H9 (cell line): ENCODE measurements around the gene MTCH1. TPM values are rescaled to one million over a fixed set of nuclear protein-coding genes. Genes with fewer than 3 reads are reported as not detected.

ENCODE experiments used
- DNase-seq: peaks from one replicate; pipeline ENCODE4 v3.0.0-alpha.2; 2017
- H2AFZ ChIP-seq: one replicate; pipeline ENCODE4 v1.6.1; 2013; ENCODE audit warnings: mild to moderate bottlenecking, low read length, control low read depth, moderate library complexity
- H2AK5ac ChIP-seq: 2 replicates; pipeline ENCODE4 v1.6.1; 2013; ENCODE audit warnings: low read length, control low read depth, mixed read lengths; ENCODE audit not compliant: insufficient read length
- H2BK120ac ChIP-seq: one replicate; pipeline ENCODE4 v1.6.1; 2013; ENCODE audit warnings: low read depth, mild to moderate bottlenecking, low read length, control low read depth, inconsistent platforms; ENCODE audit not compliant: poor library complexity, severe bottlenecking
- H2BK12ac ChIP-seq: 2 replicates; pipeline ENCODE4 v1.6.1; 2013; ENCODE audit warnings: low read length, control low read depth, mixed read lengths, low read depth; ENCODE audit not compliant: insufficient read length
- H2BK15ac ChIP-seq: 2 replicates; pipeline ENCODE4 v1.6.1; 2013; ENCODE audit warnings: low read depth, low read length, control low read depth
- H2BK20ac ChIP-seq: one replicate; pipeline ENCODE4 v1.6.1; 2013; ENCODE audit warnings: low read depth, mild to moderate bottlenecking, low read length, control low read depth, inconsistent platforms; ENCODE audit not compliant: poor library complexity, severe bottlenecking
- H2BK5ac ChIP-seq: 2 replicates; pipeline ENCODE4 v1.6.1; 2013; ENCODE audit warnings: low read length, control low read depth, mixed read lengths; ENCODE audit not compliant: insufficient read length
- H3K14ac ChIP-seq: 2 replicates; pipeline ENCODE4 v1.6.1; 2013; ENCODE audit warnings: low read length, control low read depth; ENCODE audit not compliant: insufficient read depth
- H3K18ac ChIP-seq: 2 replicates; pipeline ENCODE4 v1.6.1; 2013; ENCODE audit warnings: low read depth, mild to moderate bottlenecking, mixed read lengths, low read length, control low read depth; ENCODE audit not compliant: insufficient read length
- H3K23ac ChIP-seq: 2 replicates; pipeline ENCODE4 v1.6.1; 2013; ENCODE audit warnings: low read length, control low read depth, mixed read lengths, low read depth; ENCODE audit not compliant: insufficient read length
- H3K23me2 ChIP-seq: 2 replicates; pipeline ENCODE4 v1.6.1; 2013; ENCODE audit warnings: low read depth, mild to moderate bottlenecking, mixed read lengths, low read length, control low read depth; ENCODE audit not compliant: insufficient read length, poor library complexity, severe bottlenecking
- H3K27ac ChIP-seq: 2 replicates; pipeline ENCODE4 v1.5.1; 2013; ENCODE audit warnings: low read length, control low read depth, mixed read lengths, low read depth; ENCODE audit not compliant: insufficient read length
- H3K27me3 ChIP-seq: 2 replicates; pipeline ENCODE4 v1.6.1; 2013; ENCODE audit warnings: low read length, control low read depth, inconsistent platforms; ENCODE audit not compliant: insufficient read depth
- H3K4ac ChIP-seq: 2 replicates; pipeline ENCODE4 v1.6.1; 2013; ENCODE audit warnings: low read depth, mild to moderate bottlenecking, control low read depth, inconsistent platforms, low read length, moderate library complexity
- H3K4me1 ChIP-seq: 2 replicates; pipeline ENCODE4 v1.6.1; 2013; ENCODE audit warnings: low read length, control low read depth, inconsistent platforms; ENCODE audit not compliant: insufficient read depth
- H3K4me2 ChIP-seq: 2 replicates; pipeline ENCODE4 v1.6.1; 2013; ENCODE audit warnings: low read length, control low read depth, mixed read lengths; ENCODE audit not compliant: insufficient read length, insufficient read depth
- H3K56ac ChIP-seq: 2 replicates; pipeline ENCODE4 v1.6.1; 2013; ENCODE audit warnings: low read depth, mild to moderate bottlenecking, mixed read lengths, low read length, control low read depth; ENCODE audit not compliant: insufficient read length
- H3K79me1 ChIP-seq: 2 replicates; pipeline ENCODE4 v1.6.1; 2013; ENCODE audit warnings: low read depth, mild to moderate bottlenecking, moderate library complexity, low read length, control low read depth, inconsistent platforms; ENCODE audit not compliant: insufficient read depth, poor library complexity, severe bottlenecking
- H3K79me2 ChIP-seq: 2 replicates; pipeline ENCODE4 v1.6.1; 2013; ENCODE audit warnings: low read length, control low read depth, inconsistent platforms; ENCODE audit not compliant: insufficient read depth
- H3K9ac ChIP-seq: 2 replicates; pipeline ENCODE4 v1.6.1; 2013; ENCODE audit warnings: low read length, control low read depth, mixed read lengths; ENCODE audit not compliant: insufficient read length; ENCODE audit errors: extremely low read depth
- H3K9me3 ChIP-seq: one replicate; pipeline ENCODE4 v1.6.1; 2013; ENCODE audit warnings: low read depth, low read length, inconsistent platforms; ENCODE audit not compliant: control insufficient read depth
- H3T11ph ChIP-seq: one replicate; pipeline ENCODE4 v1.6.1; 2013; ENCODE audit warnings: mild to moderate bottlenecking, low read length, control low read depth, inconsistent platforms
- H4K20me1 ChIP-seq: one replicate; pipeline ENCODE4 v1.6.1; 2013; ENCODE audit not compliant: control insufficient read depth, insufficient read length, insufficient read depth
- H4K5ac ChIP-seq: 2 replicates; pipeline ENCODE4 v1.6.1; 2013; ENCODE audit warnings: low read depth, mild to moderate bottlenecking, mixed read lengths, low read length, control low read depth; ENCODE audit not compliant: insufficient read length
- H4K8ac ChIP-seq: replicated peaks from 2 replicates; pipeline ENCODE4 v1.6.1; 2013; ENCODE audit warnings: low read length, control low read depth, mixed read lengths, low read depth; ENCODE audit not compliant: insufficient read length
- H4K91ac ChIP-seq: 2 replicates; pipeline ENCODE4 v1.6.1; 2013; ENCODE audit warnings: low read depth, mild to moderate bottlenecking, moderate library complexity, mixed read lengths, low read length, control low read depth; ENCODE audit not compliant: insufficient read length
- H3K27ac Mint-ChIP-seq, 3 experiments: 2 replicates in 2 of 3; 3 replicates in 1 of 3; pipeline ENCODE4 v1.8.0; 2020 to 2021; ENCODE audit warnings: mixed read lengths in 3 of 3, mild to moderate bottlenecking in 1 of 3, moderate library complexity in 1 of 3
- H3K27me3 Mint-ChIP-seq: 2 replicates; pipeline ENCODE4 v1.8.0; 2021; ENCODE audit warnings: low read depth, mild to moderate bottlenecking, moderate library complexity, mixed read lengths
- H3K36me3 Mint-ChIP-seq, 3 experiments: 2 replicates in 2 of 3; 3 replicates in 1 of 3; pipeline ENCODE4 v1.8.0; 2020 to 2021; ENCODE audit warnings: low read depth in 3 of 3, mixed read lengths in 3 of 3; ENCODE audit not compliant: insufficient read depth in 1 of 3
- H3K4me1 Mint-ChIP-seq, 2 experiments: 2 replicates each; pipeline ENCODE4 v1.8.0; 2020; ENCODE audit warnings: mixed read lengths in 2 of 2
- H3K4me3 Mint-ChIP-seq, 2 experiments: 2 replicates in 1 of 2; 3 replicates in 1 of 2; pipeline ENCODE4 v1.8.0; 2020 to 2021; ENCODE audit warnings: mild to moderate bottlenecking in 2 of 2, mixed read lengths in 2 of 2, moderate library complexity in 1 of 2
- H3K9me3 Mint-ChIP-seq, 2 experiments: 2 replicates in 1 of 2; 3 replicates in 1 of 2; pipeline ENCODE4 v1.8.0; 2020; ENCODE audit warnings: mild to moderate bottlenecking in 2 of 2, mixed read lengths in 2 of 2, moderate library complexity in 1 of 2
- WGBS: extraction: QIAGEN DNeasy Blood & Tissue Kit; methylation state at CpG from one replicate; pipeline ENCODE4 v1.1.7; 2013; ENCODE audit warnings: missing lambda C conversion rate, low lambda C conversion rate, mixed read lengths; ENCODE audit not compliant: insufficient read length; ENCODE audit errors: extremely low coverage; 5-methylcytosine and 5-hydroxymethylcytosine counted together
- total RNA-seq: library from RNA; stranded (reverse); gene quantifications from 2 replicates; pipeline ENCODE4 v1.2.1, GENCODE V29; 2021
- TF ChIP-seq, protein P1 (sequence below): fragments of 200-600 bp; sonication (generic); conservative IDR thresholded peaks from 3 replicates; pipeline ENCODE4 v1.8.0; 2021; ENCODE audit warnings: antibody characterized with exemption, mild to moderate bottlenecking

Gene MTCH1
- total RNA-seq, 1 experiment from 2014 or later, result 200 TPM

GRCh38 chr6:37011656-37012378, 25.8 kb upstream of the MTCH1 start:
- Mint-ChIP-seq H3K9me3 (peaks cover 0 to 4% of the 10 kb centered on the region in 2 experiments; a peak in 1 of 5 replicates), H3K4me3 (no peak overlapping the region), H3K27ac (no peak overlapping the region), H3K36me3 (no peaks in the 10 kb centered on the region), H3K27me3 (no peaks in the 10 kb centered on the region), H3K4me1 (peaks cover 0 to 6% of the 10 kb centered on the region in 2 experiments; a peak in 1 of 4 replicates)
- H2BK5ac ChIP-seq, result no peak overlapping the region
- no peak overlapping the region for H2BK20ac ChIP-seq
- H2AFZ ChIP-seq, result no peak overlapping the region
- no peak overlapping the region for H2AK5ac ChIP-seq
- no peaks in the 10 kb centered on the region for H3K79me1 ChIP-seq
- no peak overlapping the region for H3K4ac ChIP-seq
- H3K9me3 ChIP-seq, result no peaks in the 10 kb centered on the region
- H4K8ac ChIP-seq, result no peak overlapping the region
- no peaks in the 10 kb centered on the region for H3K4me1 ChIP-seq
- H4K20me1 ChIP-seq, result no peaks in the 10 kb centered on the region
- H4K91ac ChIP-seq, result no peak overlapping the region
- H2BK15ac ChIP-seq, result no peak overlapping the region
- no peak overlapping the region for H3K4me2 ChIP-seq
- H3K14ac ChIP-seq, result no peak overlapping the region
- no peaks in the 10 kb centered on the region for H3K27me3 ChIP-seq
- H4K5ac ChIP-seq, result no peak overlapping the region
- no CpG with 5 or more reads among the region's 11 CpGs for WGBS
- H3K23me2 ChIP-seq, result no peaks in the 10 kb centered on the region
- H3K79me2 ChIP-seq, result no peaks in the 10 kb centered on the region
- H3K23ac ChIP-seq, result no peak overlapping the region
- H3K18ac ChIP-seq, result no peak overlapping the region
- no peak overlapping the region for H3K56ac ChIP-seq
- TF ChIP-seq, protein P1, sequence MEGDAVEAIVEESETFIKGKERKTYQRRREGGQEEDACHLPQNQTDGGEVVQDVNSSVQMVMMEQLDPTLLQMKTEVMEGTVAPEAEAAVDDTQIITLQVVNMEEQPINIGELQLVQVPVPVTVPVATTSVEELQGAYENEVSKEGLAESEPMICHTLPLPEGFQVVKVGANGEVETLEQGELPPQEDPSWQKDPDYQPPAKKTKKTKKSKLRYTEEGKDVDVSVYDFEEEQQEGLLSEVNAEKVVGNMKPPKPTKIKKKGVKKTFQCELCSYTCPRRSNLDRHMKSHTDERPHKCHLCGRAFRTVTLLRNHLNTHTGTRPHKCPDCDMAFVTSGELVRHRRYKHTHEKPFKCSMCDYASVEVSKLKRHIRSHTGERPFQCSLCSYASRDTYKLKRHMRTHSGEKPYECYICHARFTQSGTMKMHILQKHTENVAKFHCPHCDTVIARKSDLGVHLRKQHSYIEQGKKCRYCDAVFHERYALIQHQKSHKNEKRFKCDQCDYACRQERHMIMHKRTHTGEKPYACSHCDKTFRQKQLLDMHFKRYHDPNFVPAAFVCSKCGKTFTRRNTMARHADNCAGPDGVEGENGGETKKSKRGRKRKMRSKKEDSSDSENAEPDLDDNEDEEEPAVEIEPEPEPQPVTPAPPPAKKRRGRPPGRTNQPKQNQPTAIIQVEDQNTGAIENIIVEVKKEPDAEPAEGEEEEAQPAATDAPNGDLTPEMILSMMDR, result no peak
- no peak for DNase-seq
- no peak overlapping the region for H2BK120ac ChIP-seq
- H3K27ac ChIP-seq, result no peak overlapping the region
- H3K9ac ChIP-seq, result no peak overlapping the region
- no peak overlapping the region for H3T11ph ChIP-seq
- no peak overlapping the region for H2BK12ac ChIP-seq
